Liver (tissue), 9 donors: ENCODE data around the gene IMPA2. TPM values are rescaled to one million over a fixed set of nuclear protein-coding genes. Genes with fewer than 3 reads are reported as not detected.
"Not testable (repeated sequence)": the region's sequence is repeated elsewhere in the genome, so short reads cannot be mapped to it uniquely, and the experiment has no call there.

Experiments
- DNase-seq: peaks from one replicate; pipeline ENCODE4 v3.0.0-alpha.2; 2017; ENCODE audit warnings: low spot score
- H3K27ac ChIP-seq, 2 donors: one replicate each; pipeline ENCODE4 v1.7.0; 2013; ENCODE audit warnings: inconsistent platforms in 2 of 2, low read length in 2 of 2, control low read depth in 1 of 2, low read depth in 1 of 2, mild to moderate bottlenecking in 1 of 2
- H3K27me3 ChIP-seq, 4 donors: one replicate each; pipeline versions ENCODE4 v1.6.1 to v1.7.0; 2013; ENCODE audit warnings: low read length in 3 of 4, inconsistent platforms in 1 of 4, mild to moderate bottlenecking in 1 of 4, moderate library complexity in 1 of 4; ENCODE audit not compliant: control insufficient read depth in 4 of 4, insufficient read depth in 4 of 4
- H3K36me3 ChIP-seq, 4 donors: one replicate each; pipeline versions ENCODE4 v1.6.1 to v1.7.0; 2013; ENCODE audit warnings: low read length in 3 of 4, mild to moderate bottlenecking in 3 of 4, low read depth in 1 of 4, moderate library complexity in 1 of 4; ENCODE audit not compliant: control insufficient read depth in 4 of 4, insufficient read depth in 3 of 4
- H3K4me1 ChIP-seq, 4 donors: one replicate each; pipeline versions ENCODE4 v1.6.1 to v1.7.0; 2013; ENCODE audit warnings: low read length in 3 of 4, mild to moderate bottlenecking in 3 of 4, moderate library complexity in 1 of 4; ENCODE audit not compliant: control insufficient read depth in 4 of 4, insufficient read depth in 4 of 4
- H3K4me3 ChIP-seq, 3 donors: one replicate each; pipeline versions ENCODE4 v1.6.1 to v1.7.0; 2013; ENCODE audit warnings: low read length in 3 of 3, control low read depth in 1 of 3, low read depth in 1 of 3, mild to moderate bottlenecking in 1 of 3
- H3K9ac ChIP-seq, 2 donors: one replicate each; pipeline ENCODE4 v1.7.0; 2013; ENCODE audit warnings: low read length in 2 of 2, mild to moderate bottlenecking in 2 of 2, moderate library complexity in 2 of 2, control low read depth in 1 of 2, low read depth in 1 of 2
- H3K9me3 ChIP-seq, 4 donors: one replicate each; pipeline versions ENCODE4 v1.6.1 to v1.7.0; 2013; ENCODE audit warnings: low read length in 3 of 4; ENCODE audit not compliant: control insufficient read depth in 4 of 4
- ATF3 ChIP-seq: IDR thresholded peaks from 2 replicates; pipeline ENCODE4 v1.6.1; 2016; ENCODE audit warnings: antibody characterized with exemption
- CTCF ChIP-seq: fragments of 150-350 bp; IDR thresholded peaks from 2 replicates; pipeline ENCODE4 v1.5.1; 2017; ENCODE audit warnings: improper control_type of control experiment, low read depth, low read length; ENCODE audit not compliant: missing input control
- EGR1 ChIP-seq, 2 donors: IDR thresholded peaks; 2 replicates each; pipeline ENCODE4 v1.6.1; 2016 to 2018; ENCODE audit warnings: antibody characterized with exemption in 2 of 2, low read depth in 2 of 2
- FOXA1 ChIP-seq: IDR thresholded peaks from 2 replicates; pipeline ENCODE4 v1.6.1; 2016; ENCODE audit warnings: antibody characterized with exemption
- FOXA2 ChIP-seq: IDR thresholded peaks from 2 replicates; pipeline ENCODE4 v1.6.1; 2016; ENCODE audit warnings: antibody characterized with exemption
- HNF4A ChIP-seq, 2 donors: conservative IDR thresholded peaks; 2 replicates each; pipeline ENCODE4 v1.6.1; 2016; ENCODE audit warnings: antibody characterized with exemption in 2 of 2, mild to moderate bottlenecking in 2 of 2
- HNF4G ChIP-seq: IDR thresholded peaks from 2 replicates; pipeline ENCODE4 v1.6.1; 2016; ENCODE audit warnings: antibody characterized with exemption
- JUND ChIP-seq, 2 donors: IDR thresholded peaks; 2 replicates each; pipeline ENCODE4 v1.6.1; 2016; ENCODE audit warnings: antibody characterized with exemption in 2 of 2
- NR2F2 ChIP-seq: IDR thresholded peaks from 2 replicates; pipeline ENCODE4 v1.6.1; 2016; ENCODE audit warnings: antibody characterized with exemption
- RAD21 ChIP-seq, 2 donors: IDR thresholded peaks; 2 replicates each; pipeline ENCODE4 v1.6.1; 2016; ENCODE audit warnings: antibody characterized with exemption in 2 of 2, mild to moderate bottlenecking in 2 of 2
- REST ChIP-seq: IDR thresholded peaks from 2 replicates; pipeline ENCODE4 v1.6.1; 2016; ENCODE audit warnings: antibody characterized with exemption, mild to moderate bottlenecking
- RXRA ChIP-seq, 2 donors: IDR thresholded peaks; 2 replicates each; pipeline ENCODE4 v1.6.1; 2017 to 2018; ENCODE audit warnings: antibody characterized with exemption in 2 of 2, mild to moderate bottlenecking in 1 of 2
- SP1 ChIP-seq: IDR thresholded peaks from 2 replicates; pipeline ENCODE4 v1.6.1; 2018; ENCODE audit warnings: antibody characterized with exemption, mild to moderate bottlenecking
- TAF1 ChIP-seq: conservative IDR thresholded peaks from 2 replicates; pipeline ENCODE4 v1.6.1; 2016; ENCODE audit warnings: antibody characterized with exemption, mild to moderate bottlenecking
- YY1 ChIP-seq: IDR thresholded peaks from 2 replicates; pipeline ENCODE4 v1.6.1; 2016; ENCODE audit warnings: antibody characterized with exemption, mild to moderate bottlenecking
- ZBTB33 ChIP-seq: IDR thresholded peaks from 2 replicates; pipeline ENCODE4 v1.6.1; 2016; ENCODE audit warnings: antibody characterized with exemption
- WGBS: extraction: QIAGEN DNeasy Blood & Tissue Kit; methylation state at CpG from one replicate; pipeline ENCODE4 v1.1.7; 2013; 5-methylcytosine and 5-hydroxymethylcytosine counted together
- polyA plus RNA-seq, 2 donors: library from polyadenylated mRNA; stranded (reverse) in 1 of 2; unstranded in 1 of 2; fragments of 200-250 nt in 1 of 2; fragments of >200 nt in 1 of 2; fragmentation: Nextera tagmentation in 1 of 2; extraction: Ambion mirVana in 1 of 2; gene quantifications; one replicate each; pipeline versions ENCODE4 v1.2.1 to v1.2.3, GENCODE V29; 2013 to 2015
- total RNA-seq, 2 donors: library from RNA; depleted of rRNA; stranded (reverse); fragments of >200 nt; gene quantifications; one replicate each; pipeline ENCODE4 v1.2.3, GENCODE V29; 2014
- TF ChIP-seq, protein P1 (sequence below): IDR thresholded peaks from 2 replicates; pipeline ENCODE4 v1.6.1; 2016; ENCODE audit warnings: antibody characterized with exemption
- donor health status: healthy.
- donor health status: healthy.
- donor health status: healthy.
- donor health status: healthy.
- donor health status: healthy.

Gene IMPA2
- total and polyA plus RNA-seq, 4 donors: 27.5 to 55.8 (median 48.2) TPM

GRCh38 chr18:12038639-12039539, 57.6 kb downstream of the IMPA2 start:
- no peaks in the 10 kb centered on the region for H3K36me3 ChIP-seq
- no peak overlapping the region for H3K27ac ChIP-seq
- H3K4me3 ChIP-seq: peak overlapping the region; percentile 55 to 68 (median 62)
- H3K9me3 ChIP-seq: no peaks in the 10 kb centered on the region
- H3K27me3 ChIP-seq: no peaks in the 10 kb centered on the region
- TF ChIP-seq ATF3 (no peak), REST (no peak), HNF4A (conservative IDR thresholded peaks at IDR 0.05) (peak; percentile 28 to 47), FOXA2 (no peak), FOXA1 (peak; percentile 15), NR2F2 (peak; percentile 45), EGR1 (IDR thresholded peaks at IDR 0.05; ENCODE audit: low read depth in 2 of 2) (no peak), RAD21 (IDR thresholded peaks at IDR 0.05) (peak; percentile 98 to 100), SP1 (peak; percentile 59), HNF4G (no peak), JUND (IDR thresholded peaks at IDR 0.05) (no peak), YY1 (peak; percentile 53), ZBTB33 (no peak), RXRA (IDR thresholded peaks at IDR 0.05) (peak; percentile 20 to 66), CTCF (peak; percentile 94), TAF1 (no peak)
- TF ChIP-seq, protein P1, sequence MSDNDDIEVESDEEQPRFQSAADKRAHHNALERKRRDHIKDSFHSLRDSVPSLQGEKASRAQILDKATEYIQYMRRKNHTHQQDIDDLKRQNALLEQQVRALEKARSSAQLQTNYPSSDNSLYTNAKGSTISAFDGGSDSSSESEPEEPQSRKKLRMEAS: no peak
- WGBS: 2% methylated on average over 74 of the region's 74 CpGs
- H3K9ac ChIP-seq: peak overlapping the region in 1 of 2 donors; percentile 73
- peak; percentile 83 for DNase-seq
- peaks cover 0 to 7% (median 5%) of the 10 kb centered on the region in 4 donors for H3K4me1 ChIP-seq

DNA sequence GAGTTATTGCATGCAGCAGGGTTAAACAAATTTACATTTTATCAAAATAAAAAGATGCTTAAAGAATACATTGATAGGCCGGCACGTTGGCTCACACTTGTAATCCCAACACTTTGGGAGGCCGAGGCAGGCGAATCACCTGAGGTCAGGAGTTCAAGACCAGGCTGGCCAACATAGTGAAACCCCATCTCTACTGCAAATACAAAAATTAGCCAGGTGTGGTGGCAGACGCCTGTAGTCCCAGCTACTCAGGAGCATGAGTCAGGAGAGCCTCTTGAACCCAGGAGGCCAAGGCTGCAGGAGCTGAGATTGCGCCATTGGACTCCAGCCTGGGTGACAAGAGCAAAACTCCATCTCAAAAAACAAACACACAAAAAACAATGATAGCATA, 58.2 kb downstream of the IMPA2 start:
- 77% methylated on average over 6 of the region's 6 CpGs for whole genome bisulfite sequencing
- not testable (repeated sequence) for H3K9me3 ChIP-seq, H3K27me3 ChIP-seq, H3K4me3 ChIP-seq, H3K9ac ChIP-seq, DNase-seq, H3K27ac ChIP-seq, H3K4me1 ChIP-seq, H3K36me3 ChIP-seq
